HG03520 (cell line): ENCODE measurements around the gene CFP.

Source experiments
- ATAC-seq: cut with Tn5 transposase; IDR thresholded peaks from one replicate; pipeline ENCODE4 v1.9.1; 2021; ENCODE audit warnings: mild to moderate bottlenecking, moderate library complexity; ENCODE audit not compliant: unreplicated experiment

CFP gene

DNA sequence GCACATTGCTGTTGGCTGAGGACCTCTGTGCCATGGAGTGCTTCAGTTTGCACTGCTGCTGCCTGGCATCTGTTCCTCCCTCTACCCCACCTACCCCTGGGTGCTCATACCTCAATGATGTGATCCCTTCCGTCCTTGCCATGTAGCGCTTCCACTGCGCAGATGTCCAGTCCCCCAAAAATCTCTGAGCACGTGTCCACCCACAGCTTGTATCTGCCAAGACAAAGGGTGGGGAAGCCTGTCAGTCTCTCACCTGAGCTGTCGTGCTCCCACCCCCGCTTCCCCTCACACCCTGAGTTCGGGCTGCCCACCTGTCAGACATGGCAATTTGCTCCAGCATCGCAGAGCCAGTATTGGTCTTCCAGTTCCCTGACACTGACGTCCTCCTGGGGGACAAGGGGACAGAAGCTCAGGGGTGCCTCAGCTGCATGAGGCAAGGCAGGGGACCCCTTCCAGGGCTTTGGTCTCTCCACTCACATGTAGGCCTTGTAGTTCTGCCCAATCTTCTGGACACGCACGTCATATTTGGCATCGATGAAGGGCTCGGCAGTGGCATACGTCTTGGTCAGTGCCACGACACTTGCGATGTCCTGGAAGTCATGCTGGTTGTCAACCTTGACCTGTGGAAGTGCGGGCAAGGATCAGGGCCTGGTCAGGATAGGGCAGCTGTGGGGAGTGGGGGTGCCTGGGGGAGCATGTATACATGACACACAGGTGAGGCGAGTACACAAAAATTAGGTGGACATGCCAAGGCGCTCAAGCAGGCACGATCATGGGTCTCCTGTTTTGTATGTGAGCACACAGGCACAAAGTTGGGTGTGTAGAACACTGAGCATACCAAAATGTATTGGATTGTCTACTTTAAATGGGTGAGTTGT, 53.5 kb downstream of the CFP start:
- ATAC-seq = no peak

DNA sequence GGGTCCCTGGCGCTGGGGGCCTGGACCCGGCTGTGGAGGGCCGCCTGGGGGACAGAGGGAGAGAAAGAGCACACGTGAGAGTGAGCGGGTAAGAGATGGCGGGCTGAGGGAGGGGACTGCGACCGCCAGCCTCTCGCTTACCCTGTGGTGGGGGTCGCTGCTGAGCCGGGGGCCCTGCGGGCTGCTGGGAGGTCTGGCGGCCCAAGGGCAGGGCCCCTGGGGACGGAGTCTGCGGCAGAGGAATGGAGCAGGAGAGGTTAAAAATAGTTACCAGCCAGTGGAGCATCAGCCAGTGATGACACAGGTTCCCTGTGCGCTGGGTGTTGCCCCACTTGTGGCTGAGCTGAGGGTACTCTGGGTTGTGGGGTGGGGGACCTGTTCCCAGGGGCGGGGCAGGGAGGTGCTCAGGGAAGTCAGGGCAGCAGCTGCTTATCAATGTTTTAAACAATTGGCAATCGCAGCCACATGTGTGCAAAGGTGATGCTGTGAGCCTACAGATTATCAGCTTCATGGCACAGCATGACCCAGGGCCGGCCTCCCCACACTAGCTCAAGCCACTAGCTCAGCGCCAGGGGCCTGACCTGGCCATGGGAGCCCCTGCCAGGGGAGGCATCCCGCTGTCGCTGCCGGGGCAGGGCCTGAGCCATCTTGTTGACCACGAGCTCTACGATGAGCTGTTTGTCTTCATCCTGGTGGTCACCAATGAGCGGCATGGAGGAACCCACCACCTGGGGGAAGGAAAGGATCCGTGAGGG, 55.0 kb downstream of the CFP start:
- ATAC-seq = no peak

- ATAC-seq = no peak
Observed at GRCh38 chrX:47574076-47574546, 55.6 kb downstream of the CFP start.

DNA sequence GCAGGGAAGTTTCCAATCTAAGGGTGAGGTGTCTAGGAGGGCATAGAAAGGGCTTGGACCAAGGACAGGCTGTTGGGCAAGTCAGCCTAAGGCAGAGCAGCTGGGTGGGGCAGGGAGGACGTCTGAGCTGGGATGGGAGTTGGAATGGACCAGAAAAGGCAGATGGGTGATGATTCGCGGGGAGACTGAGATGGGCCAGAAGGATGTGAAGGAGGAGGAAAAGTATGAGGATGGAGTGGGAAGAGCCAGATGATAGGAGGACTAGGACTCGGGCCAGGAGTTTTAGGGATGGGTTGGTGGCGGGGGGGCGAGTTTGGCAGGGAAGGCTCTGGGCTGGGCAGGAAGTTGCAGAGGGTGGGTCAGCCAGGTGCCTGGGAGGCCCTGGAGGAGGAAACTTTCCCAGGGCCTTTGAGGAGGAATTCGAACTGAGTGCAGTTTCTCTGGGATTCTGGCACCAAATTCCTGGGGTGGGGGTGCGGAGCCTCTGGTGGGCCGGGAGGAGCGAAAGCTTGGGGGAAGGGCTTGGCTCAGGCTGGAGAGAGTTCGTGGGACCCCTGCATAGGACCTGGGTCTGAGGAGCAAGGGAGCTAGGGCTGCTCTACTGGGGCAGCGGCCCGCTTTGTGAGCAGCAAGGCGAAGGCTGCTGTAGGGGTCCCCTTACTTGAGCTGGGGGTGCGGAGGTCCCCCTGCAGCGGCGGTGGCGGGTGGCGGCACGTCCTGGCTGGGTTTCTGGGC, 56.2 kb downstream of the CFP start:
- ATAC-seq = no peak
